Activated T-cell treated with anti-CD3 and anti-CD28 coated beads, Interleukin-2, amount 50 U/mL, for 48 hours (primary cell): ENCODE results near the gene SHROOM3.

Source experiments
- DNase-seq, 2 experiments: peaks; one replicate each; pipeline ENCODE4 v3.0.0-alpha.2; 2020

The SHROOM3 gene

DNA sequence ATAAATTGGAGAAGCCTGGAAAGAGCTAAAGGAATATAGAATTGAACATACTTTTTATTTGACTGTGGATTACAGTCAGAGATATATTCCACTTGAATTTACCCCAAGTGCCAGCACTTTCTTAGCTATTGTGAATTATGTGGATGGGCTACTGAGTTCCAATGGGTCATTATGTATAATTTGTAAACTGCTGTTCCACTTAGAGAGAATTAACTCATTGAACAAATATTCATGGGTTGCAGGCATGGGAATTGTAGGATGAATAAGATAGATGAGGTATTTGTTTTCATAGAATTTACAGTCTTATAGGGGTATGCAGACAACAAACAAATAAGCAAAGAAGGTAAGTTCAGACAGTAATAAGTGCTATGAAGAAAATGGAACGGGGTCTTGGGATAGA is 195.7 kb downstream of the SHROOM3 start:
- DNase-seq = no peak

DNA sequence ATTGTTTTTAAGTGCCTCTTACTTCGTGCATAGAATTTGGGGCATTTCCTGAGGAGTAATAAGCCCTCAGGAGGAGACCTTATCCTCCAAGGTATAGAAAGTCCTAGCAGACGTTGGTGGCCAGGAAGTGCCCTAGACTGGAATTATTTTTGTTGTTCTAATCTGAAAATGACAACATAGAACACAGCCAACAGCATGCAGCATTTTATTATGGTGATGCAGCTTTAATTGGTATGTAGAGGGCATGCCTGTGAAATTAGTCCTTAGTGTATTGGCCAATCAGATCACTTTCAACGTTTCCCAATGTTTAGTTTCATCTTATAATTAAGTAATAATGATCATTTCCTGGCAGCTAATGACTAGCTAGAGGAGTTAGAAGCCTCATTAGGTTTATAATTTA is 199.2 kb downstream of the SHROOM3 start:
- no peak for DNase-seq

DNA sequence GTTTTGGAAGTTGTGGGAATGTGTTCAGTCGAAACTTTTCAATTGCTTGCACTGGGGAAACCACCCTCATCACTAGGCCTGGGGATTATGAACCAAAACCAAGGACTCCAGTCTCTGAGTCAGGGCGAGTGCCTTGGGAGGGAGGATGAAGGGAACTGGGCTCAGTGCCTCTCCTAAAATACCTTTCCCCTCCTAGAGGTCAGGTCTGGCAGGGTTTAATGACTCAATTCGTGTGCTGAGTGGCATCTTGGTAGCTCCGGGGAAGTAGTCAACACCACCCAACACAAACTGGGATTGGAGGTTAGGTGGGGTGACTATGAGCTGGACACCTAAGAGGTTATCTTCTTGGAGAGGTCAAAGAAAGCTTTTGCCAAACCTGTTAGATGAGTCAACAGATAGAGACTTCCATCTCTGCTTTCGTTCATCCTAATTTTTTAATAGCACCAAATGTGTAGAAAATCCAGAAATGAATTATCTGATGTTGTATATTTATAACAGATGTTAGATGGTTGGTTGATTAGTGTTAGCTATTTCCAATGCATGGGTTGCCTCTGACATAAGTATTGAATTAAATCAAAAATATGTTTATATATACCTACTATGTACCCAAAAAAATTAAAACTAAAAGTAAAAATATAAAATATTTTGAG is 202.8 kb downstream of the SHROOM3 start:
- DNase-seq = no peak

DNA sequence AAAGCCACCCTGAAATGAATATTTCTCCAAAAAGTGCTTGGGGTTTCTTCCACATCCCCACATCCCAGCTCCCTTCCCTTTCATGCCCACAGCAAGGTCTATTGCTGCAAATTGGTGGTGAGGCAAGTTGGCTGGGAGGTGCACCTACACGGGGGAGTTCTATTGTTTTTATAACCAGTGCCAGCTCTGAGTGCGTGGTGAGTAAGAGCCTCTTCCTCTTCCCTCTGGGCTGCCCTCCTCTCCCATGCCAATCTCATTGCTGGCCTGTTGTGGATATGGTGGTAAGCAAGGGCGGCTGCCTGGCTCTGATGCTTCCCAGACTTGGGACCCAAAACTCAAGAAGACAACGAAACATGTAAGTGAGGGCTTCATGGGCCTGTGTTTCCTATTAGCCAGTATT is 204.3 kb downstream of the SHROOM3 start:
- no peak for DNase-seq

GRCh38 chr4:76640353-76640910 is 205.4 kb downstream of the SHROOM3 start:
- DNase-seq = no peak

DNA sequence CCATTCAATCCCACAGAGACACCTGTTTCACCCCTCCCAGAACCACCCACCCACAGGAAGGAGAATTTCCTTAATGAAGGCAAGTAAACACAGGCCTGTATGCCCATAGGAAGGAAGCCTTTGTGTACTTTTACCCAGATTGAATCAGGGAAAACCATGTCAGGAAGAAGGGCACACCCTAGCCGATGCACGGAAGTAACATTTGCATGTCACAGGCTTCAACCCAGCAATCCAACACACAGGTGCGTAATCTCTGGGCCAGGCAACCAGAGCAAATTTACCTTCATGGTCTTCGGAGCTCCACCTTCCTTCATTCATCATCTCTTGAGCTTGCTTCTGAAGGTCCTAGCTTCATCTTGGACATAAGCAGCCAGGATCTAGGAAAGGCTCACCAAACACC is 206.3 kb downstream of the SHROOM3 start:
- DNase-seq = no peak

- DNase-seq = no peak
Observed at GRCh38 chr4:76641758-76642157, 206.7 kb downstream of the SHROOM3 start.

- no peak for DNase-seq
Observed at GRCh38 chr4:76644831-76645485, 209.9 kb downstream of the SHROOM3 start.

DNA sequence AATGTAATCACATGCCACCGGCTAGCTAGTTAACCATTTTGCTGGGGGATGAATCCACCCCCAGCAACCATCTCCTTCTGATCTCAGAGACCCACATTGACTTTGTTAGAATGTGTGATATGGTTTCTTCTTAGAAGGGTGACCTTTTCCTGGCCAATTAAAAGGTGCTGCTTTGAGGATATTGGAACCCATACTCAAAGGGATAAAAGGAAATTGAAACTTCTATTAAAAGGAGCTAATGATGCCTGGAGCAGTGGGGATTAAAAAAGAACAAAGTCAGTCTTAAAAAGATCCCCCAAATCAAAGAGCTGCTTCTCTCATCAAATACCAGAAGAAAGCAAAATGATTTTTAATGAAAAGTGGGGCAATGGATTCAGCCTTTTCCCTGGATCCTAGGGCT is 214.1 kb downstream of the SHROOM3 start:
- DNase-seq = no peak

DNA sequence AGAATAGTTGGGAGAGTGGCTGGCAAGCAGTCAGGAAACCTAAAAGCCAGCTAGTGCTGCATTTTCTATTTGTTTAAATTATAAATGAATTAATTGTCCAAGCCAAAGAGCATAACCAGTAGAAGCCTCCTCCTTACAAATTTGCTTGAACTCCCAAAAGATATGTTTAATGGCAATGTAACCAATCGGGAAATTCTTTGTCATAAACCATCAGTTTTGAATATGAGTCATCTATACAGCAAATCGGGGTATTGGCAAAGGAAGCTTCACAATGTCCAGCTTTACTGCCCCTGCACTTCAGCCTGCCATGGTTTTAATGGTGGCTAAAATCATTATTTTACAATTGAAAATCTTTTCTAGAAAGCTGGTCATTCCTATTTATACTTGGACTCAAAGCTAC is 216.6 kb downstream of the SHROOM3 start:
- DNase-seq = no peak

GRCh38 chr4:76652389-76652788 is 217.4 kb downstream of the SHROOM3 start:
- no peak for DNase-seq

GRCh38 chr4:76654084-76654483 is 219.1 kb downstream of the SHROOM3 start:
- no peak for DNase-seq

GRCh38 chr4:76654791-76655190 is 219.8 kb downstream of the SHROOM3 start:
- no peak for DNase-seq

GRCh38 chr4:76655566-76656479 is 220.8 kb downstream of the SHROOM3 start:
- no peak for DNase-seq

DNA sequence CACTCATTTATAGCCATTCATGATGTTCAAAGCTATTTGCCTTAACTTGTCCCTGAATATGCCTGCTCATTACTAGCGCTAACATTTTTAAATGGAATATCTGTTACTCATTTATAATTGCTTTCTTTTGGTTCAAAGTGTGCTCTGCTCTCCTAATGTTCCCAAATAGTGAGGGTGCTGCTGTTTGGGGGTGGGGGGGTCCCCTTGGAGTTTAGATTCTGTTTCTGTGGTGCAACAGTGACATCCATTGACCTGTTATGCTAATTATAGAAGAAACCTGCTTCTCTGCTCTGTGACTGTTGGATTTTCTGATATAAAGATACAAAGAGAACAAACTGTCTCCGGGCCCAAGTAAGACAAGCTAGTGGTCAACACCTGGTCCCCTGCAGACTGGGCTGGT is 222.4 kb downstream of the SHROOM3 start:
- no peak for DNase-seq

GRCh38 chr4:76658231-76659102 is 223.4 kb downstream of the SHROOM3 start:
- no peak for DNase-seq

GRCh38 chr4:76659103-76659490 is 224.1 kb downstream of the SHROOM3 start:
- no peak for DNase-seq

DNA sequence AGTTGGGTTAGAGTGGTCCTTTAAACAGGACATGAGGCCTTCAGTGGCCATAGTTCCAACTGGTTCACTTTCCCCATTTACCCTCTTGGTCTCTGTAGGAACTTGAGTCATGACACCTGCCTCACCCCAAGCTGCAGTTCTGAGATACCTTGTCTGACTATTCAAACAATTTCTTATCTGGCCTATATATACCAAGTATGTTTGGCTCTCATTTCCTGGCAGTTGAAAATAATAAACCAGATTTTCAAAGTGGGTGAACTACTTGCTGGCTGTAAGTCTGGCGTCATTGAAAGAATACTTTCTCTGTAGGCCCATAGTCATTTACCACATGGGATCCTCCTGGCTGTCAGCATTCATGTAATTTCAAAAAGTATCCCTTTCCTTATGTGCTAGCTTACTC is 228.8 kb downstream of the SHROOM3 start:
- DNase-seq = no peak

DNA sequence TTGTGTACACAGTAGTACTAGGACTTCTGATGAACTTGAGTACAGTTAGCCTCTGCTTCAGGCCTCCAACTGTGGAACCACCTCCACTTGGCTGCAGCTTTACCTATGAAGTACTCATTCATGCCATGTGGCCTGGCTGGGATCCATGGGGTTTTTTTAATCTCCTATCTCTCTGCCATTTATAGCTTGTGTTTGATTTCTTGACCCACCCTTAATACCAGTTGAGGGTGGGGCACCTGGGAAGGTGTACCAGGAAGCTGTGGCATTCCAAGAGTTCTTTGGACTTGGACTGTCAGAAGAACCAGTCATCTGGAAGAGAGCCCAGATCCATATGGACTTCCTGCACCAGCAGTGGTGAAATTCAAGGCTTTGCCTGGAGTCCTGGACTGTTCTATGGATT is 230.1 kb downstream of the SHROOM3 start:
- DNase-seq = no peak

DNA sequence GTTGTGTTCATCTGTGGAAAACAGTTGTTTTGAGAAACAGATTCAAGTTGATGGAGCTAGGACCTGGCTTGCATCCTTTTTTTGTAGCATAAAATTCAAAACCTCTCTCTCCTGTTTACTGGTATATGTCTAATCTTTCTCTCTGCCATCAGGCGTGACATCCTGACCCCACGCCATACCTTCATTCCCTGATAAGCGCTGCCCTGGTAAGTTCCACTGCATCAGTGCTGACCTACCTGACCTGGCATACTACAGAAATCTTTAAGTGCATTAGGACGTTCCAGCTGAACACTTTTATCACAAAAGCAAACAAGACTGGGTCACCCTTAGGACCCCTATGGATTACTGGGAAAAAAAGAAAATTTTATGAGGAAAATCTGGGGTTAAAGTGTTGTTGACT is 230.7 kb downstream of the SHROOM3 start:
- no peak for DNase-seq

- DNase-seq = no peak
Observed at GRCh38 chr4:76666944-76667532, 232.0 kb downstream of the SHROOM3 start.

DNA sequence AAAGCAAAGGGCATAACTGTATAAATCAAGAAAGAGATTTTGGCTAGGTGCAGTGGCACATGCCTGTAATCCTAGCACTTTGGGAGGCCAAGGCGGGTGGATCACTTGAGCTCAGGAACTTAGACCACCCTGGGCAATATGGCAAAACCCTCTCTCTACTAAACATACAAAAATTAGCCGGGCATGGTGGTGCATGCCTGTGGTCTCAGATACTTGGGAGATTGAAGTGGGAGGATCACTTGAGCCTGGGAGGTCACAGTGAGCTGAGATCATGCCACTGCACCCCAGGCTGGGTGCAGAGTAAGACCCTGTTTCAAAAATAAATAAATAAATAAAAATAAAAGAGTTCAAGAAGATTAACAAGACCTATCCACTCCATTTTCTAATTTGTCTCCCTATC is 235.6 kb downstream of the SHROOM3 start:
- DNase-seq = no peak
